SK-N-SH (cell line): ENCODE measurements around the gene HM13. TPM values are rescaled to one million over a fixed set of nuclear protein-coding genes. Genes with fewer than 3 reads are reported as not detected.

ENCODE experiments used
- CTCF ChIA-PET: fragments of 300-600, 350-600 bp; formaldehyde crosslinking; extraction: SDS; loops from one replicate; lab custom pipeline; 2021; lab: Yijun Ruan, JAX
- POLR2A ChIA-PET: fragments of 350-600 bp; sonication (Branson Sonifier 250); formaldehyde crosslinking; extraction: SDS; loops from one replicate; lab custom pipeline; 2020; ENCODE audit warnings: antibody characterized with exemption, inconsistent platforms; lab: Yijun Ruan, JAX
- DNase-seq: peaks from one replicate; pipeline ENCODE4 v3.0.0; 2012
- H2AFZ ChIP-seq: fragments of 200-600 bp; sonication (generic); 2 replicates; pipeline ENCODE4 v1.8.1; 2016; ENCODE audit warnings: antibody characterized with exemption, mild to moderate bottlenecking, low read depth
- H3F3A ChIP-seq: fragments of 200-600 bp; sonication (generic); replicated peaks from 2 replicates; pipeline ENCODE3; 2016; ENCODE audit warnings: antibody characterized with exemption, mild to moderate bottlenecking; ENCODE audit not compliant: insufficient read depth
- H3K27ac ChIP-seq, 2 experiments: fragments of 200-500 bp in 1 of 2; fragments of 200-600 bp in 1 of 2; sonication (Bioruptor generic) in 1 of 2; sonication (generic), shearing (Covaris generic) in 1 of 2; 2 replicates each; pipeline versions ENCODE4 v1.5.1 to v1.6.1; 2014 to 2016; ENCODE audit warnings: low read depth in 2 of 2, inconsistent platforms in 1 of 2, low read length in 1 of 2, mild to moderate bottlenecking in 1 of 2, mixed read lengths in 1 of 2
- H3K27me3 ChIP-seq: fragments of 200-600 bp; sonication (generic), shearing (Covaris generic); 2 replicates; pipeline ENCODE4 v1.6.1; 2016; ENCODE audit warnings: mixed run types; ENCODE audit not compliant: insufficient read depth
- H3K36me3 ChIP-seq, 2 experiments: fragments of 200-500 bp in 1 of 2; fragments of 200-600 bp in 1 of 2; sonication (Bioruptor generic) in 1 of 2; sonication (generic) in 1 of 2; replicated peaks in 1 of 2; 2 replicates each; pipeline versions ENCODE3 to v1.5.1; 2014 to 2016; ENCODE audit warnings: low read length in 1 of 2, mild to moderate bottlenecking in 1 of 2; ENCODE audit not compliant: insufficient read depth in 2 of 2, control insufficient read depth in 1 of 2
- H3K4me1 ChIP-seq, 2 experiments: fragments of 200-500 bp in 1 of 2; fragments of 200-600 bp in 1 of 2; sonication (Bioruptor generic) in 1 of 2; sonication (generic), shearing (Covaris generic) in 1 of 2; 2 replicates each; pipeline versions ENCODE4 v1.5.1 to v1.6.1; 2014 to 2016; ENCODE audit warnings: low read depth in 1 of 2, low read length in 1 of 2, mixed run types in 1 of 2; ENCODE audit not compliant: insufficient read depth in 2 of 2, control insufficient read depth in 1 of 2
- H3K4me2 ChIP-seq: fragments of 200-600 bp; sonication (generic), shearing (Covaris generic); 2 replicates; pipeline ENCODE4 v1.6.1; 2017; ENCODE audit warnings: mixed run types
- H3K4me3 ChIP-seq, 2 experiments: fragments of 200-500 bp in 1 of 2; fragments of 200-600 bp in 1 of 2; sonication (Bioruptor generic) in 1 of 2; sonication (generic), shearing (Covaris generic) in 1 of 2; 2 replicates each; pipeline versions ENCODE4 v1.5.1 to v1.8.1; 2014 to 2016; ENCODE audit warnings: low read depth in 2 of 2, inconsistent platforms in 1 of 2, low read length in 1 of 2, mild to moderate bottlenecking in 1 of 2, mixed read lengths in 1 of 2, moderate library complexity in 1 of 2
- H3K79me2 ChIP-seq: fragments of 200-600 bp; sonication (generic); 2 replicates; pipeline ENCODE4 v1.8.1; 2017; ENCODE audit warnings: mild to moderate bottlenecking; ENCODE audit not compliant: insufficient read depth
- H3K9ac ChIP-seq: fragments of 200-600 bp; sonication (generic); 2 replicates; pipeline ENCODE4 v1.6.1; 2017; ENCODE audit warnings: mixed run types
- H3K9me2 ChIP-seq: fragments of 200-600 bp; sonication (generic); 2 replicates; pipeline ENCODE4 v1.6.1; 2017; ENCODE audit warnings: mixed run types
- H3K9me3 ChIP-seq: fragments of 200-600 bp; sonication (generic); 2 replicates; pipeline ENCODE4 v1.6.1; 2017; ENCODE audit warnings: mixed run types, mild to moderate bottlenecking, moderate library complexity
- H4K20me1 ChIP-seq: fragments of 200-600 bp; sonication (generic); 2 replicates; pipeline ENCODE4 v1.6.1; 2017; ENCODE audit warnings: mild to moderate bottlenecking, mixed run types; ENCODE audit not compliant: insufficient read depth
- CHD2 ChIP-seq: fragments of 150-350 bp; IDR thresholded peaks from 2 replicates; pipeline ENCODE4 v1.6.1; 2018; ENCODE audit warnings: low read length; ENCODE audit not compliant: partially characterized antibody
- CTCF ChIP-seq: fragments of 200-600 bp; sonication (generic); IDR thresholded peaks from 2 replicates; pipeline ENCODE4 v1.6.1; 2017; ENCODE audit warnings: antibody characterized with exemption, mild to moderate bottlenecking, moderate library complexity
- ELF1 ChIP-seq: IDR thresholded peaks from 2 replicates; pipeline ENCODE4 v1.4.0; 2012
- EP300 ChIP-seq, 2 experiments: IDR thresholded peaks; 2 replicates each; pipeline versions ENCODE4 v1.4.0 to v1.6.1; 2012; ENCODE audit warnings: borderline replicate concordance in 1 of 2, low read depth in 1 of 2, low read length in 1 of 2
- EZH2phosphoT487 ChIP-seq: fragments of 200-600 bp; sonication (generic); IDR thresholded peaks from 2 replicates; pipeline ENCODE4 v1.6.1; 2017; ENCODE audit warnings: low read depth, mixed run types, mild to moderate bottlenecking, antibody characterized with exemption, moderate library complexity, borderline replicate concordance
- MEF2A ChIP-seq: IDR thresholded peaks from 2 replicates; pipeline ENCODE4 v1.4.0; 2012; ENCODE audit warnings: low read depth, borderline replicate concordance
- POLR2AphosphoS5 ChIP-seq: IDR thresholded peaks from 2 replicates; pipeline ENCODE4 v1.6.1; 2012; ENCODE audit warnings: low read depth, low read length
- RFX5 ChIP-seq: IDR thresholded peaks from 2 replicates; pipeline ENCODE4 v1.6.1; 2012; ENCODE audit warnings: mild to moderate bottlenecking, improper control_type of control experiment, low read length
- SIN3A ChIP-seq: IDR thresholded peaks from 2 replicates; pipeline ENCODE4 v1.6.1; 2012; ENCODE audit warnings: low read depth, mild to moderate bottlenecking, low read length, moderate library complexity, borderline replicate concordance
- SMC3 ChIP-seq: IDR thresholded peaks from 2 replicates; pipeline ENCODE4 v1.6.1; 2012; ENCODE audit warnings: low read depth, low read length, improper control_type of control experiment
- TEAD4 ChIP-seq: IDR thresholded peaks from 2 replicates; pipeline ENCODE4 v1.4.0; 2012; ENCODE audit warnings: mild to moderate bottlenecking, borderline replicate concordance; ENCODE audit not compliant: insufficient read depth
- USF2 ChIP-seq: fragments of 150-350 bp; IDR thresholded peaks from 2 replicates; pipeline ENCODE4 v1.6.1; 2017; ENCODE audit warnings: antibody characterized with exemption, low read length, low read depth, borderline replicate concordance
- ZBTB33 ChIP-seq: IDR thresholded peaks from 2 replicates; pipeline ENCODE4 v1.4.0; 2012; ENCODE audit warnings: low read depth, borderline replicate concordance
- WGBS: methylation state at CpG from one replicate; pipeline ENCODE4 v1.1.6; 2017; ENCODE audit warnings: low lambda C conversion rate; 5-methylcytosine and 5-hydroxymethylcytosine counted together
- polyA plus RNA-seq, 3 experiments: library from polyadenylated mRNA; depleted of rRNA; stranded (reverse); fragments of >200 nt; gene quantifications; 2 replicates each; pipeline ENCODE4 v1.2.3, GENCODE V29; 2012
- TF ChIP-seq, protein P1 (sequence below): IDR thresholded peaks from 2 replicates; pipeline ENCODE4 v1.6.1; 2012; ENCODE audit warnings: mild to moderate bottlenecking, low read depth, low read length, moderate library complexity

HM13 gene
- polyA plus RNA-seq, 1 of the 3 experiments (the other 2 are of a cell fraction): 160 TPM

DNA sequence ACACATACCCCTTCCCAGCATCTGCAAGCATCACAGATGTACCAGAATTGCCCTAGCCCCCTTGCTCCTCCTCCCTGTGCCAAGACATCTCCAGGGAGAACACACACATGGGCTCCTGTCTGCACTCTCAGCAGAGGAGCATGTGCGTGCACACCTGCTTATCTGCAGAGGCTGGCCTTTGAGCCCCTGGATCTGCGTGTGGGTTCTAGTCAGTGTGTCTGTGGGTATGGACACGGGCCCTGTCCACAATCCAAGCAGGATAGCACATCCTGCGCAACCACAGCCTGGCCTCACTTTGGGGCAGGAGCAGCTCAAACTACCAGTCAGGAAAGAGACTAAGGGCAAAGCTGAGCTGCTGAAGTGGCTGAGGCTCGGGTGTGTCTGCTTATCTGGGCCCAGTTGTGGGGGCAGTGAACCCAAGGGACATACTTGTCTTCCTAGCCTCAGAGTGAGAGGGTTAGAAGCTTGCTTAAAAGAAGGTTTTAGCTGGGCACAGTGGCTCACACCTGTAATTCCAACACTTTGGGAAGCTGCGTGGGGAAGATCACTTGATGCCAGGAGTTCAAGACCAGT, 41.0 kb downstream of the HM13 start:
- DNase-seq: no peak
- no peaks in the 10 kb centered on the region for H3K27me3 ChIP-seq
- no peak overlapping the region for H3K4me2 ChIP-seq
- no peaks in the 10 kb centered on the region for H3K79me2 ChIP-seq
- 91% methylated on average over 6 of the region's 6 CpGs for WGBS
- no peak overlapping the region for H3K9ac ChIP-seq
- no peaks in the 10 kb centered on the region for H3K9me3 ChIP-seq
- H3K27ac ChIP-seq: no peak overlapping the region
- H3K4me1 ChIP-seq: peaks cover 6 to 13% of the 10 kb centered on the region in 2 experiments
- no peaks in the 10 kb centered on the region for H3K9me2 ChIP-seq
- H3K4me3 ChIP-seq: no peak overlapping the region
- peaks cover 40% of the 10 kb centered on the region for H3F3A ChIP-seq
- POLR2A ChIA-PET: interaction anchor here (0.6 to 1.6 kb wide), 2 partner anchors 50 to 106 kb away, joined by 3 read pairs; partner anchors contain the start of gene ID1
- H4K20me1 ChIP-seq: no peaks in the 10 kb centered on the region
- peaks cover 19 to 37% of the 10 kb centered on the region in 2 experiments for H3K36me3 ChIP-seq
- no peak overlapping the region for H2AFZ ChIP-seq
- TF ChIP-seq EP300 (IDR thresholded peaks at IDR 0.05; ENCODE audit: borderline replicate concordance in 1 of 2, low read depth in 1 of 2, low read length in 1 of 2) (no peak), TEAD4 (no peak), SMC3 (no peak), USF2 (no peak), ELF1 (no peak), POLR2AphosphoS5 (no peak), EZH2phosphoT487 (no peak), MEF2A (no peak), RFX5 (no peak), CHD2 (no peak), ZBTB33 (no peak), CTCF (no peak), SIN3A (no peak)
- TF ChIP-seq, protein P1, sequence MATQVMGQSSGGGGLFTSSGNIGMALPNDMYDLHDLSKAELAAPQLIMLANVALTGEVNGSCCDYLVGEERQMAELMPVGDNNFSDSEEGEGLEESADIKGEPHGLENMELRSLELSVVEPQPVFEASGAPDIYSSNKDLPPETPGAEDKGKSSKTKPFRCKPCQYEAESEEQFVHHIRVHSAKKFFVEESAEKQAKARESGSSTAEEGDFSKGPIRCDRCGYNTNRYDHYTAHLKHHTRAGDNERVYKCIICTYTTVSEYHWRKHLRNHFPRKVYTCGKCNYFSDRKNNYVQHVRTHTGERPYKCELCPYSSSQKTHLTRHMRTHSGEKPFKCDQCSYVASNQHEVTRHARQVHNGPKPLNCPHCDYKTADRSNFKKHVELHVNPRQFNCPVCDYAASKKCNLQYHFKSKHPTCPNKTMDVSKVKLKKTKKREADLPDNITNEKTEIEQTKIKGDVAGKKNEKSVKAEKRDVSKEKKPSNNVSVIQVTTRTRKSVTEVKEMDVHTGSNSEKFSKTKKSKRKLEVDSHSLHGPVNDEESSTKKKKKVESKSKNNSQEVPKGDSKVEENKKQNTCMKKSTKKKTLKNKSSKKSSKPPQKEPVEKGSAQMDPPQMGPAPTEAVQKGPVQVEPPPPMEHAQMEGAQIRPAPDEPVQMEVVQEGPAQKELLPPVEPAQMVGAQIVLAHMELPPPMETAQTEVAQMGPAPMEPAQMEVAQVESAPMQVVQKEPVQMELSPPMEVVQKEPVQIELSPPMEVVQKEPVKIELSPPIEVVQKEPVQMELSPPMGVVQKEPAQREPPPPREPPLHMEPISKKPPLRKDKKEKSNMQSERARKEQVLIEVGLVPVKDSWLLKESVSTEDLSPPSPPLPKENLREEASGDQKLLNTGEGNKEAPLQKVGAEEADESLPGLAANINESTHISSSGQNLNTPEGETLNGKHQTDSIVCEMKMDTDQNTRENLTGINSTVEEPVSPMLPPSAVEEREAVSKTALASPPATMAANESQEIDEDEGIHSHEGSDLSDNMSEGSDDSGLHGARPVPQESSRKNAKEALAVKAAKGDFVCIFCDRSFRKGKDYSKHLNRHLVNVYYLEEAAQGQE: no peak
- TF ChIP-seq, all 33 proteins: peak for 0
- CTCF ChIA-PET: interaction anchor here (0.5 to 31.0 kb wide), 6 partner anchors 10 to 168 kb away, joined by 3 to 1802 read pairs (median 6); partner anchors contain the start of gene ID1
